K562 (cell line): Measurements from ENCODE around the gene ASB18. TPM values are rescaled to one million over a fixed set of nuclear protein-coding genes. Genes with fewer than 3 reads are reported as not detected.

Experiments
- ATAC-seq: fragments of 200-7000 bp; cut with Tn5 transposase; 3 replicates; pipeline ENCODE4 v1.9.1; 2020; ENCODE audit warnings: moderate library complexity
- BruUV-seq: library from RNA; stranded (reverse); fragments of 400-500 nt; replicated peaks from 2 replicates; lab custom pipeline; 2021; lab: Mats Ljungman, UMichigan
- CTCF ChIA-PET: fragments of 300-600 bp; formaldehyde crosslinking; extraction: SDS; loops from one replicate; lab custom pipeline; 2021; ENCODE audit warnings: low intra/inter-chr PET ratio; lab: Yijun Ruan, JAX
- POLR2A ChIA-PET: fragments of 300-600, 350-650 bp; sonication (Branson Sonifier 250); formaldehyde crosslinking; extraction: SDS; loops from one replicate; lab custom pipeline; 2021; ENCODE audit warnings: antibody characterized with exemption, inconsistent platforms; lab: Yijun Ruan, JAX
- DNase-seq, 4 experiments: peaks; one replicate each; pipeline versions ENCODE4 v3.0.0 to v3.0.0-alpha.2; 2011 to 2018; ENCODE audit warnings: low spot score in 3 of 4, mixed read lengths in 3 of 4; ENCODE audit errors: extremely low read depth in 1 of 4
- FAIRE-seq: peaks from 2 replicates; lab custom pipeline; 2011; peaks lifted over from hg19 to GRCh38; lab: Jason Lieb, UNC
- H2AFZ ChIP-seq: 2 replicates; pipeline ENCODE4 v1.6.0; 2011; ENCODE audit warnings: low read depth, low read length, control low read depth, inconsistent platforms
- H3K27ac ChIP-seq: fragments of 200-600 bp; 3 replicates; pipeline ENCODE4 v1.8.0; 2011; ENCODE audit warnings: low read depth, mild to moderate bottlenecking, control low read depth, inconsistent platforms, low read length, moderate library complexity, mixed read lengths; ENCODE audit errors: extremely low read depth
- H3K27me3 ChIP-seq, 2 experiments: fragments of 300-600 bp in 1 of 2; 2 replicates in 1 of 2; 3 replicates in 1 of 2; pipeline versions ENCODE4 v1.6.0 to v1.8.0; 2011; ENCODE audit warnings: inconsistent platforms in 2 of 2, low read length in 2 of 2, mild to moderate bottlenecking in 1 of 2, mixed read lengths in 1 of 2, moderate library complexity in 1 of 2; ENCODE audit not compliant: control insufficient read depth in 2 of 2, insufficient read depth in 2 of 2
- H3K36me3 ChIP-seq: fragments of 300-600 bp; 3 replicates; pipeline ENCODE4 v1.8.0; 2011; ENCODE audit warnings: mild to moderate bottlenecking, low read length, inconsistent platforms; ENCODE audit not compliant: control insufficient read depth, insufficient read depth
- H3K4me1 ChIP-seq, 2 experiments: fragments of 200-600 bp in 1 of 2; replicated peaks in 1 of 2; 2 replicates in 1 of 2; 3 replicates in 1 of 2; pipeline versions ENCODE4 v1.5.1 to v1.8.0; 2011; ENCODE audit warnings: inconsistent platforms in 2 of 2, low read length in 2 of 2, mild to moderate bottlenecking in 1 of 2, mixed read lengths in 1 of 2, moderate library complexity in 1 of 2; ENCODE audit not compliant: control insufficient read depth in 2 of 2, insufficient read depth in 2 of 2
- H3K4me2 ChIP-seq: 2 replicates; pipeline ENCODE4 v1.6.1; 2011; ENCODE audit warnings: low read length, control low read depth, inconsistent platforms, mixed read lengths; ENCODE audit not compliant: insufficient read depth
- H3K4me3 ChIP-seq: fragments of 200-600 bp; sonication (generic), shearing (Covaris generic); 2 replicates; pipeline ENCODE4 v1.5.1; 2016; ENCODE audit warnings: control low read depth, inconsistent platforms
- H3K79me2 ChIP-seq: fragments of 200-600 bp; 3 replicates; pipeline ENCODE4 v1.8.0; 2011; ENCODE audit warnings: low read length, inconsistent platforms; ENCODE audit not compliant: control insufficient read depth, insufficient read depth
- H3K9ac ChIP-seq, 2 experiments: 2 replicates each; pipeline versions ENCODE4 v1.6.0 to v1.6.1; 2011; ENCODE audit warnings: low read depth in 2 of 2, low read length in 2 of 2, control low read depth in 1 of 2, inconsistent platforms in 1 of 2, mild to moderate bottlenecking in 1 of 2, mixed read lengths in 1 of 2; ENCODE audit not compliant: insufficient read depth in 1 of 2
- H3K9me1 ChIP-seq: one replicate; pipeline ENCODE4 v1.6.0; 2011; ENCODE audit warnings: inconsistent platforms, mild to moderate bottlenecking, low read length, moderate library complexity; ENCODE audit not compliant: control insufficient read depth, insufficient read depth
- H3K9me3 ChIP-seq: replicated peaks from 2 replicates; pipeline ENCODE4 v1.5.1; 2011; ENCODE audit warnings: low read depth, low read length, inconsistent platforms; ENCODE audit not compliant: control insufficient read depth, insufficient read depth
- H4K20me1 ChIP-seq: replicated peaks from 2 replicates; pipeline ENCODE4 v1.6.1; 2011; ENCODE audit warnings: low read length, inconsistent platforms, mixed read lengths; ENCODE audit not compliant: control insufficient read depth, insufficient read depth
- BCL6 ChIP-seq: fragments of 250-450 bp; sonication (Bioruptor Pico); IDR thresholded peaks from 2 replicates; pipeline ENCODE4 v1.4.0; 2020
- ELF1 ChIP-seq: fragments of 200-800 bp; sonication (Bioruptor generic); IDR thresholded peaks from 2 replicates; pipeline ENCODE4 v1.6.1; 2016; ENCODE audit warnings: missing genetic modification characterization, missing compliant biosample characterization
- FOXM1 ChIP-seq, 2 experiments: fragments of 450-650 bp in 1 of 2; sonication (generic) in 1 of 2; formaldehyde crosslinking in 1 of 2; IDR thresholded peaks; 2 replicates each; pipeline versions ENCODE4 v1.6.1 to v1.9.0; 2017 to 2022; ENCODE audit warnings: low read depth in 2 of 2, mild to moderate bottlenecking in 2 of 2, missing genetic modification reagents in 1 of 2, moderate library complexity in 1 of 2
- TAF7 ChIP-seq: fragments of 450-650 bp; IDR thresholded peaks from 2 replicates; pipeline ENCODE4 v1.6.1; 2016; ENCODE audit warnings: missing genetic modification characterization, missing compliant biosample characterization
- ZNF408 ChIP-seq: fragments of 250-450 bp; sonication (Bioruptor Pico); IDR thresholded peaks from 2 replicates; pipeline ENCODE4 v1.4.0; 2020; ENCODE audit warnings: low read depth, mild to moderate bottlenecking, moderate library complexity
- WGBS: fragments of 100-300 bp; shearing (Covaris generic); methylation state at CpG from one replicate; pipeline ENCODE4 v1.1.6; 2016; ENCODE audit warnings: low coverage, mixed read lengths; ENCODE audit not compliant: insufficient coverage; ENCODE audit errors: missing lambda C conversion rate; 5-methylcytosine and 5-hydroxymethylcytosine counted together
- in situ Hi-C: fragments of 300-500 bp; cut with MboI; formaldehyde crosslinking; loops from 4 replicates; pipeline ENCODE4 v1.15.0; 2018; ENCODE audit warnings: inconsistent platforms, mixed read lengths
- intact Hi-C: fragments of 100-400 bp; cut with micrococcal nuclease; formaldehyde crosslinking; loops from 2 replicates; pipeline ENCODE4 v1.14.2; 2022
- polyA plus RNA-seq, 8 experiments: library from polyadenylated mRNA; depleted of rRNA in 4 of 8; stranded (reverse) in 5 of 8; unstranded in 3 of 8; fragments of >200 nt; fragmentation: Nextera tagmentation in 2 of 8; fragmentation: Illumina TruSeq in 1 of 8; extraction: Ambion mirVana in 2 of 8; extraction: Trizol in 1 of 8; gene quantifications; 2 replicates each; pipeline versions ENCODE4 v1.2.1 to v1.2.3, GENCODE V29; 2011 to 2014; ENCODE audit warnings: inconsistent platforms in 1 of 8, missing spikeins in 1 of 8
- total RNA-seq, 7 experiments: library from RNA; depleted of rRNA in 6 of 7; stranded (reverse); fragments of >200 nt in 6 of 7; fragmentation: Illumina TruSeq in 2 of 7; extraction: Trizol in 2 of 7; gene quantifications; 2 replicates each; pipeline versions ENCODE4 v1.2.1 to v1.2.3, GENCODE V29; 2011 to 2021; ENCODE audit warnings: low replicate concordance in 1 of 7
- TF ChIP-seq, protein P1 (sequence below): fragments of 450-650 bp; IDR thresholded peaks from 2 replicates; pipeline ENCODE4 v1.6.1; 2014; ENCODE audit warnings: low read depth, mild to moderate bottlenecking, moderate library complexity, borderline replicate concordance
- TF ChIP-seq, protein P2 (sequence below): fragments of 450-650 bp; IDR thresholded peaks from 2 replicates; pipeline ENCODE4 v1.6.1; 2016; ENCODE audit warnings: mild to moderate bottlenecking

The ASB18 gene
- total and polyA plus RNA-seq, 9 of the 15 experiments (the other 6 are each of a cell fraction or from before 2014, with no cell fraction given): not detected

DNA sequence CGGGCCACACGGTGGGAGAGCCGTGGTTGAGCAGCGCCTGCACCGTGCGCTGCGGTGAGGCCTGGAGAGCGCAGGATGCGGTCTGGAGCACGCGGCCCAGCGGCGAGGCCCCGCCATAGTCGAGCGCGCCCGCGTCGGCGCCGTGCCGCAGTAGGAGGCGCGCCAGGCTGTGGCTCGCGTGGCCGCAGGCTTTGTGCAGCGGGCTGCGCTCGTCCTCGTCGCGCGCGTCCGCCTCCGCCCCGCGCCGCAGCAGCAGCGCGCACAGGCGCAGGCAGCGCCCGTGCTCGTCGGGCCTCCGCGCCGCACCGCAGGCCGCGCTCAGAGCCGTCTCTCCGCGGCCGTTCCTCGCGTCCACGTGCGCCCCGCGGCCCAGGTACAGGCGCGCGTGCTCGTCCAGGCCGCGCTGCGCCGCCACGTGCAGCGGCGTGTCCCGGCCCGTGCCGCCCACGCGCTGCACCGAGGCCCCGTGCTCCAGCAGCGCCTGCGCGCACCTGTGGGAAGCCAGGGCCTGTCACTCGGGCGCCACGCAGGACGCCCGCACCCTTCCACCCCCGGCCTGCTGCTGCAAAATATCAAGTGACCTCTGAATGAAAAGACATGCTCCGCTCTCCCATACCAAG lies 49.7 kb downstream of the ASB18 start:
- H3K27ac ChIP-seq: no peak overlapping the region
- H3K9me3 ChIP-seq: no peaks in the 10 kb centered on the region
- no peak overlapping the region for H3K4me3 ChIP-seq
- H3K79me2 ChIP-seq: no peaks in the 10 kb centered on the region
- no TSS peak for BruUV-seq
- no peak overlapping the region for H3K4me2 ChIP-seq
- no peaks in the 10 kb centered on the region for H3K9me1 ChIP-seq
- in situ Hi-C loops (no loop called here), intact Hi-C loops (no loop called here)
- DNase-seq (no peak), FAIRE-seq (no peak), ATAC-seq (no peak)
- no peaks in the 10 kb centered on the region for H3K4me1 ChIP-seq
- ChIA-PET CTCF (no interaction called here), POLR2A (no interaction called here)
- H2AFZ ChIP-seq: no peak overlapping the region
- 67% methylated on average over 7 of the region's 92 CpGs for WGBS
- no peaks in the 10 kb centered on the region for H4K20me1 ChIP-seq
- no peak for TF ChIP-seq ELF1 (tag)
- TF ChIP-seq BCL6 (CRISPR knock-in tag): no peak
- TF ChIP-seq TAF7: no peak
- no peak for TF ChIP-seq FOXM1 (IDR thresholded peaks at IDR 0.05; ENCODE audit: low read depth)
- no peak for TF ChIP-seq FOXM1 (CRISPR knock-in tag; IDR thresholded peaks at IDR 0.05; ENCODE audit: low read depth)
- TF ChIP-seq, protein P1, sequence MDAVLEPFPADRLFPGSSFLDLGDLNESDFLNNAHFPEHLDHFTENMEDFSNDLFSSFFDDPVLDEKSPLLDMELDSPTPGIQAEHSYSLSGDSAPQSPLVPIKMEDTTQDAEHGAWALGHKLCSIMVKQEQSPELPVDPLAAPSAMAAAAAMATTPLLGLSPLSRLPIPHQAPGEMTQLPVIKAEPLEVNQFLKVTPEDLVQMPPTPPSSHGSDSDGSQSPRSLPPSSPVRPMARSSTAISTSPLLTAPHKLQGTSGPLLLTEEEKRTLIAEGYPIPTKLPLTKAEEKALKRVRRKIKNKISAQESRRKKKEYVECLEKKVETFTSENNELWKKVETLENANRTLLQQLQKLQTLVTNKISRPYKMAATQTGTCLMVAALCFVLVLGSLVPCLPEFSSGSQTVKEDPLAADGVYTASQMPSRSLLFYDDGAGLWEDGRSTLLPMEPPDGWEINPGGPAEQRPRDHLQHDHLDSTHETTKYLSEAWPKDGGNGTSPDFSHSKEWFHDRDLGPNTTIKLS: no peak
- TF ChIP-seq, protein P2, sequence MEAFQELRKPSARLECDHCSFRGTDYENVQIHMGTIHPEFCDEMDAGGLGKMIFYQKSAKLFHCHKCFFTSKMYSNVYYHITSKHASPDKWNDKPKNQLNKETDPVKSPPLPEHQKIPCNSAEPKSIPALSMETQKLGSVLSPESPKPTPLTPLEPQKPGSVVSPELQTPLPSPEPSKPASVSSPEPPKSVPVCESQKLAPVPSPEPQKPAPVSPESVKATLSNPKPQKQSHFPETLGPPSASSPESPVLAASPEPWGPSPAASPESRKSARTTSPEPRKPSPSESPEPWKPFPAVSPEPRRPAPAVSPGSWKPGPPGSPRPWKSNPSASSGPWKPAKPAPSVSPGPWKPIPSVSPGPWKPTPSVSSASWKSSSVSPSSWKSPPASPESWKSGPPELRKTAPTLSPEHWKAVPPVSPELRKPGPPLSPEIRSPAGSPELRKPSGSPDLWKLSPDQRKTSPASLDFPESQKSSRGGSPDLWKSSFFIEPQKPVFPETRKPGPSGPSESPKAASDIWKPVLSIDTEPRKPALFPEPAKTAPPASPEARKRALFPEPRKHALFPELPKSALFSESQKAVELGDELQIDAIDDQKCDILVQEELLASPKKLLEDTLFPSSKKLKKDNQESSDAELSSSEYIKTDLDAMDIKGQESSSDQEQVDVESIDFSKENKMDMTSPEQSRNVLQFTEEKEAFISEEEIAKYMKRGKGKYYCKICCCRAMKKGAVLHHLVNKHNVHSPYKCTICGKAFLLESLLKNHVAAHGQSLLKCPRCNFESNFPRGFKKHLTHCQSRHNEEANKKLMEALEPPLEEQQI: no peak
- no peak for TF ChIP-seq ZNF408
- peaks cover 3 to 35% of the 10 kb centered on the region in 2 experiments; a peak in 2 of 5 replicates for H3K27me3 ChIP-seq
- H3K36me3 ChIP-seq: no peaks in the 10 kb centered on the region
- H3K9ac ChIP-seq: no peak overlapping the region
